Islet of Langerhans (tissue), 1 donor: Measurements from ENCODE around the gene TP53TG5.

Experiments
- FAIRE-seq: peaks from one replicate; lab custom pipeline; 2011; peaks lifted over from hg19 to GRCh38; lab: Jason Lieb, UNC

TP53TG5 gene

GRCh38 chr20:45323731-45324130 lies 54.4 kb downstream of the TP53TG5 start:
- FAIRE-seq: no peak

GRCh38 chr20:45322952-45323383 lies 55.2 kb downstream of the TP53TG5 start:
- no peak for FAIRE-seq
